GM18858 (cell line): ENCODE data around the gene NUDT14.

Source experiments
- ATAC-seq: cut with Tn5 transposase; IDR thresholded peaks from one replicate; pipeline ENCODE4 v1.9.1; 2021; ENCODE audit not compliant: unreplicated experiment

The NUDT14 gene

DNA sequence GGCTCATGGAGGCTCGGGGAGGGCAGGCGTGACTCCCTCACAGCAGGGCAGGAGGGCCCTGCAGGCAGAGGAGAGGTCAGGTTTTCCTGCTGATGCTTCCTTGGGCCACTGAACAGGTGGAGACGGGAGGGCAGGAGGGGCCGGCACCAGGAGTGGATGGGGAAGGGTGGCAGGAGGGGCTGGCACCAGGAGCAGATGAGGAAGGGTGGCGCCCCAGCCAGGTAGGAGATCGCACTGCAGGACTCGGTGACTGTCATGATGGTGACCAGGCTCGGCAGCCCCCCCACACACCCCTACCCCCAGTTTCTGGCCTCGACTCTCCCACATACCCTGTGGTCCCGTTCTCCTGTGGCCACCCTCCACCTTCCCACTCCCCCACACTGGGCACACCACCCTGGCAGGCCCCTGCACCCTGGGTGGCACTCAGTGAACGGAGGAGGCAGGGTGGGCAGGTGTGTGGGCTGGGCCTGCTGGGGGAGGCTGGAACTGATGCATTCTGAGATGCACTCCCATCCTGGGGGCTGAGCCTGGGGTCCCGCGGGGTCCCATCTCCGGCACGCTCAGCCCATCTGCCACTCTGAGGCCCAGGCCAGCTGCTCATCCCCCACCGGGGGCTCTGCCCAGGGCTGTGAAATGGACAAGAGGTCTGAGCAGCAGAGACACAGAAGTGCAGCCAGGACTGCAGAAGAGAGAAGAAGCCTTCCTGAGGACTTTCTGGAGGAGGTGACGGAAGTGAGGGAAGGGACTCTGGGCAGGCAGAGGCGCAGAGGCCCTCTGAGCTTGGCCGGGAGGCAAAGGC is 2.8 kb downstream of the NUDT14 start:
- no peak for ATAC-seq

DNA sequence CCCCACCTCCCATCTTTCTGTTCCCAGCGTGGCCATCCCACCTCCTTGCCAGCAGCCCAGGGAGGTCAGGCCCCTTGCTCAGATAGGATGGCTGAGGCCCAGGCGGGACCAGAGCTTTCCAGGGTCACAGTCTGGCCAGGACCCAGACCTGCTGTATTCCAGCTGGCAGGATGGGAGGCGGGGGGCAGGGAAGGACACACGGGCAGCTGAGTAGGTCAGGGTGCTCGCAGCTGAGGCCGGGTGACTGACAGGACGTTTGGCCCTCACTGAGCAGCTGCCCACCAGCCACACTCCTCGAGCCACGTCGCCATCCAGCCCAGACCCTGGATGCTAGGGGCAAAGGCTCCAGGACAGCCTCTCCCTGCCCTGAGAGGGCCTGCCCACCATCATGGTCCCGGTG is 4.0 kb downstream of the NUDT14 start:
- ATAC-seq = no peak

DNA sequence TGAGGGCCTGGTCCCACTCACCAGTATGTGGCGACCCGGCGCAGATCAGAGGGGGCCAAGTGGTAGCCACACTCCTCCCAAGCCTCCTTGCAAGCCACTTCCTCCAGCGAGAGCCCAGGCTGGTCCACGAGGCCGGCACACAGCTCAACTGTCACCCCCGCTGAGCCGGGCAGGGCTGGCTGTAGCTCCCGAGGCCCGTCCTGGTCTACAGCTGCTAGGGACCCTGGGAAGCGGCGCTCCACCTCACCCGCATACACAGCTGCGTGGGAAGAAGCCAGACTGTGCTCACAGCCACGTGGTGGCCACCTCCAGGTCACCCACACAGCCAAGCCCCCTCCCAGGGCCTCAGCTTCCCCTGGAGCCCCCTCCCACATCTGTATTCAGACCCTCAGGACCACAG is 4.6 kb downstream of the NUDT14 start:
- no peak for ATAC-seq

DNA sequence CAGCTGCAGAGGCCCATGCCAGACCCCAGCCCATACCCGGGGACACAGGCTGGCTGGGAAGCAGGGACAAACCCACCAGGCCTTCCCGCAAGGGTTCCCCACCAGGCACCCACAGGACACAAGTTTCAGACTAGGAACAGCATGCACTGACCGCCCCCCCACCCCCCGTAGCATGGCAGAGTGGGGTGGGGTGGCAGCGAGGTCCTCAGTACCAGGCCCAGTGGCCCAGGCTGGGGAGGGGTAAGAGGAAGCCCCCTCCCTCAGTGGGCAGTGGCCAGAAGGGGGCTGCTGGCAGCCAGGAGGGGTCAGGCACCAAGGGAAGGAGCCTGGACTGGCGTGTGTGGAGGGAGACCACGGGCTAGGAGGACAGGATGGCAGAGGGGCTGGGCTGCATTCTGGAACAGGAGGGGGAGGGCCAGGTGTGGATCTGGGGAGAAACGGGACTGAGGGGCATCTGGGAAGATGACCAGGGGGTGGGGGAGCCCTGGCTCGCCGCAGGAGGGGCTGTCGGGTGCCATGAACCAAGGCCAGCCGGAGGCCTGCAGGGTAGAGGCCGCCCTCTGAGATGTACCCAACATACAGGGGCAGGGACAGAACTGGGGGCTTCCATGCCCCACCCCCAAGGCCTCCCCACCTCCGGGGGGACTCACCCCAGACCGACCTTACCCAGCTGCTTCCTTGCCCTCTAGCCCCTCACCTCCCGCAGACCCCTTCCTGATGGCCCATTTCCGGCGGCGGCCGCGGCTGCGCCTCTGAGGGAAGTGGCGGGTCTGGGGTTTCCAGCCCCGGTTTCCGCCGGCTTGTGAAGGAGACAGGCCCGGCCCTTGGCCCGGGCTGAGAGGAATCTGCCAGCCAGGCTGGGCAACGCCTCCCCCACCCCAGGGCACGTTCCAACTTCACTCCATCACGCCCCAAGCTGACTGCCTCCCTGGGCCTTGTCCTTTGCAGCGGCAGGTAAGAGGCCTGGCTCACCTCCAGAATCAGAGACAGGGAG is 6.9 kb downstream of the NUDT14 start:
- ATAC-seq = no peak

DNA sequence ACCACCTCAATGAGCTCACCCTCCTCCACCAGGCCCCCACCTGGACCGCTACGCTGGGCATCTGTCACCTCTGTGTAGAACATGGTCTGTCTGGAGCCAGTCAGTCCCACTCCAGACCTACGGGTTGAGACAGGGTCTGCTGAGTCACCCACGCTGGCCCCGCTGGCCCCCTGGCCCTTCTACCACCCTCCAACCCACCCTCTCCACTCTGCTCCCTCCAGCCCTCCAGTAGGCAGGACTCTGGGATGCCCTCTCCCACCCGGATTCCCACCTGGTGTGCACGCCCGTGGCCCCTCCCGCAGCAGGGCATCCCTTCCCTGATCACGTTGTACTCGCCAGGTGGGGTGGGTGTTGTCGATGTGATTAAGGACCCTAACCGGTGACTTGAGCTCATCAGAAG is 8.0 kb downstream of the NUDT14 start:
- no peak for ATAC-seq

DNA sequence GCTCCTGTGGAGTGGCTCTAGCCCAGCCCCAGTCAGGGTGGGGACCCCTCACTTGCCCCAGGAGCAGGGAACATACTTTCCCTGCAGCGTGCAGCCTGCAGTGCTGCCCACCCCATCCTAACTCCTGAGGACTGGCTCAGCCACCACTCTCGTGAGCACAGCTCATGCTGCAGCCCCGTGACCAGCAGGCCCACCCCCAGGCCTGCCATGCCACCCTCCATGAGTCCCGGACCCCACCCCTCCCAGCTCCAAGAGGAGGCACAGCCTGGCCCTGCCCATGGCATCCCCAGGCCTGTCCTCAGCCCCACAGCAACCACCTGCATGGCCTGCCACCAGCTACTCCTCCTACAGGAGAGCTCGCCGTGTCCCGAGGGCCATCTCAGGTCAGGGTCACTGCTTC is 8.6 kb downstream of the NUDT14 start:
- no peak for ATAC-seq

DNA sequence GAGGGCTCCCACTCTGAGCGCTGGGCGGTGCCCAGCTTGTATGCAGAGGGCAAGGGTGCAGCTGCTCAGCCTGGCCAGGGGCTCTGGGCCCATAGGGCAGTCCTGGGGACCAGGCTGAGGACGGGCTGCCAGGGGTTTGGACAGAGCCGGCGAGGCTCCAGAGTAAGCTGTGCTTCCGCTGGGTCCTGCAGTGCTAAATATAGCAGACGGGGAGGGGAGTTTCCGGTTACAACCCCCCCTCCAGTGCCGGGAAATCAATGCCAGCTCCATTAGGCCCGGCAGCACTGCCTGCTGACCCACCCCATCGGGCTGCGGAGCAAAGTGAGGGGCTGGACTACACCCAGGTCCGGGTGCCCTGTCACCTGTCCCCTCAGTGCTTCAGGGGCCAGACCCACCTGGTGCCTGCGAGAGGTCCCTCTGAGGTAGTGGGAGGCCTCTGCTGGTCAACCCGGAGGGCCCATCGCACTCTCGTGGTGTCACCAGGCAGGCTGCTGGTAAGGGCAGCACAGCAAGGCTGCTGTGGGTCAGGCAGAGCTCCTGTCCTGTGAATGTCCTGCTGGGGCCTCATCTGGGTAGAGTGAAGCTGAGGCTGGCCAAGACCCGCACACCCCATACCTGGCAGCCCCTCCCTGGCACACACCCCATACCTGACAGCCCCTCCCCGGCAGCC is 10.0 kb downstream of the NUDT14 start:
- no peak for ATAC-seq

DNA sequence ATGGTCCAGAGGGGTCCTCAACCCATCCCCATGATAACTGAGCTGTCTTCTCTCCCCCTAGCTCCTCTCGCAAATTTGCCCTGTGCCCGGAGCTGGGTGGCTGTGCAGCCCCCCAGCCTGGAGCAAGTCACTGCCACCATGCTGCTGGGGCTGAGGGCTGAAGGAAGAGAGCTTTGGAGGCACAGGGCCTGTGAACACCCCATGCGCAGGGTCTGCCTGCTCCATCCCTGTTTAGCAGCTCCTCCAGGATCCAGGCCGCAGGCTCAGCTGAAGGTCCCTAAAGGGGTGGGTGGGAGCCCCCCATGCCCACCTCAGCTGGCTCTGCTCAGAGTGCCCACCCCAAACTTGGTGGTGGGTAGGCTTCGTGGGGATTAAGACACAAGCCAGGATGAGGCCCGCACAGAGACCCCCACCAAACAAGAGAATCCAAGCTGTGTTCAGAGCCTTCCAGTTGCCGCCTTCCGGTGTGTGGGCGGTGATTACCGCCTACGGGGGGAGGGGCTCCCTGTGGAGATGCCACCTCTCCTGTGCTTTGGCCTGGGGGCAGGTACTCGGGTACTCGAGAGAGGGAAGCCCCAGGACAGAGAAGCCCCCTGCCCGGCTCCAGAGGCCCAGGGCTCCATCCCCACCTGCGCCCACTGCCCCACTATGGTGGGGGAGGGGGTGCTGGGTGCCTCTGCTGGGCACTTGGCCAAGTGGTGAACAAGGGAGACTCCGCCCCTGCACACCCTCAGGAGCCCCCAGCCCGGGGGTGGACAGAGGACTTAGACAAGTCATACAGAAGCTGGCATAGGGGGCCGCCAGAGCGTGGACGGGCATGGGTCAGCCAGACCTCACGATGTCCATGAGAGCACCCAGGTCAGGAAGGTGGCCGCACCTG is 11.1 kb downstream of the NUDT14 start:
- no peak for ATAC-seq

DNA sequence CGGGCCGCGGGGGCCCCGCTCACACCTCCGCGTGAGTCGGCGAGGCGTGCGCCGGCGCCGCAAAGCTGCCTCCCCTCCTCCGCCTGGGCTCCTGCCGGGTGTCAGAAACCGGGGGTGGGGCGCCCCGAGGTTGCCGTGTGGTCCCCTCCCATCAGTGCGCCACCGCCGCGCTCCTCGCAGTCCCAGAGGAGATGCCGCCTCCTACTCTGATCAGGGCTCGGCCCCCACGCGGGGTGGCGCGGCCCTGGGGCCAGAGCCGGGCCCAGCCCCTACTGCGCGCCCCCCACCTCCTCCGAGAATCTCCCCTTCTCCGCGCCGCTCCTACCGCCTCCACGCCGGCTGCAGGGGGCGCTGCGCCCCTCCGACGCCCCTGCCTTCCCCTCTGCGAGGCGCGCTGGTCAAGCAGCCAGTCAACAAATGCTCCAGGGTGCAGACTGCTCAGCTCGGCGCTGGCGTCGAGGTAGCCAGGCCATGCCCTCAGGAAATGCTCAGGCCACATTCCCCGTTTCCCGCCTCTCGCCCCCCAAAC is 12.1 kb downstream of the NUDT14 start:
- ATAC-seq = no peak

DNA sequence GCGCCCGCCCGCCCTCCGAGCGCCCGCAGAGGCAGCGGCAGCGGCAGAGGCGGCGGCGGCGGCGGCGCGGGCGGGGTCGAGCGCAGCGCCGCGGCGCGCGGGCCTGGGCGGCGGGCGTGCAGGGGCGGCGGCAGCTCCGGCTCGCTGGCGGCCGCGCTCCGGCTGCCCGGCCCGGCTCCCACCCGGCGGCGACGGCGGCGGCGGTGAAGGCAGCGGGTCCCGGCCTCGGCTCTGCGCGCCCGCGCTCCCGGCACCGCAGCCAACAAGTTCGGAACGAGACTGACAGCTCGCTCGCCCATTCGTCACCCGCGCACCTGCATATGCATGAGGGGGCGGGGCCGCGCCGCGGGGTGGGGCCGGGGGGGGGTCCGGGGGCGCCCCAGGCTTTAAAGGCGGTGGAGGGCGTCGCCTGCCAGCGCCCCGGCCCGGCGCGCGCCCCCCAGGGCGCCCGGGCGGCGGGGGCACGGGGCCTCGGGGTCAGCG is 12.6 kb downstream of the NUDT14 start, which contains the start of gene JAG2:
Gene JAG2 (minus strand): TSS at position 281 of the 483 bp plus-strand sequence. CDS start 356 bp downstream, outside the sequence.
- ATAC-seq = no peak

DNA sequence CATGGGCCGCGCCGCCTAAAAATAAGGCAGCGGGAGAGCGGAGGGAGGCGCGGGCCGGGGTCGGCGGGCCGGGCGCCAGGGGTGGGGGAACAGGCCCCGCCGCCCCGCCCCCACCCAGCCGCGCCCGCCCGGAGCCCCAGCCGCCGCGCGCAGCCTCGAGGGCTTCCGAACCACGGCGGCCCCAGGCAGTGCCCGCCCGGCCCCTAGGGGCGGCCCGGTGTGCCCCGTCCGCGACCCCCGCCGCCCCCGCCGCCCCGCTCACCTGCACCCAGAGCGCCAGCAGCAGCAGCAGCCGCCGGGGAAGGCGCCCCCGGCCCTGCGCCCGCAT is 13.1 kb downstream of the NUDT14 start:
- no peak for ATAC-seq

DNA sequence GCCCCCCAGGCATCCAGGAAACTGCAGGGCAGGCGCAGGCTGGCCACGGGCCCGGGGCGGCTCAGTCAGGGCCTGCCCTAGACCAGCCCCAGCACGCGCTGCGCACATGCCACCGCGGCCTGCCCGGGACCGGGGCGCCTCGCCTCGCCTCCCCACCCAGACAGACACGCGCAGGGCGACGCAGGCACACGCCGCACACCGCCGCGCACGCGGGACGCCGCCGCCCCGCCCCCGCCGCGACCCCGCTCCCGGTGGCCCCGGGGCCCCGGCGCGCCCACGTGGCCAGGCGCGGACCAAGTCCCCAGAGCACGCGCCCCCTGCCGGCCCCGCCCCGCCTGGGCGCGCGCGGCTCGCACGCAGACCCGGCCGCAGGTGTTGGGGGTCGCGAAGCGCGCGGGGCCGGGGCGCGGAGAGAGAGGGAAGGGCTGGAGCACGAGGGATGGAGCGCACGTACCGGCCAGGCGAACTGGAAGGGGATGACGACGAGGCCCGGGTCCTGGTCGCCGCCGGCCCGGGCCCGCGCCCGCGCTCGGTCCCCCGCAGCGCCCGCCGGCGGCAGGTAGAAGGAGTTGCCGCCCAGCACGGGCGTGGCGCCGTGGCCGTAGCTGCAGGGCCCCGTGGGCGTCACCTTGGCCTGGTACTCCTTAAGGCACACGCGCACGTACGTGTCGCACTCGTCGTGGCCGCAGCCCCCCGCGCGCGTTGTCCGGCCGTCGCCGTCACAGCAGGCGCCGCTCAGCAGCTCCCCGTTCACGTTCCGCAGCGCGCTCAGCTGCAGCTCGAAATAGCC is 13.6 kb downstream of the NUDT14 start:
- no peak for ATAC-seq

DNA sequence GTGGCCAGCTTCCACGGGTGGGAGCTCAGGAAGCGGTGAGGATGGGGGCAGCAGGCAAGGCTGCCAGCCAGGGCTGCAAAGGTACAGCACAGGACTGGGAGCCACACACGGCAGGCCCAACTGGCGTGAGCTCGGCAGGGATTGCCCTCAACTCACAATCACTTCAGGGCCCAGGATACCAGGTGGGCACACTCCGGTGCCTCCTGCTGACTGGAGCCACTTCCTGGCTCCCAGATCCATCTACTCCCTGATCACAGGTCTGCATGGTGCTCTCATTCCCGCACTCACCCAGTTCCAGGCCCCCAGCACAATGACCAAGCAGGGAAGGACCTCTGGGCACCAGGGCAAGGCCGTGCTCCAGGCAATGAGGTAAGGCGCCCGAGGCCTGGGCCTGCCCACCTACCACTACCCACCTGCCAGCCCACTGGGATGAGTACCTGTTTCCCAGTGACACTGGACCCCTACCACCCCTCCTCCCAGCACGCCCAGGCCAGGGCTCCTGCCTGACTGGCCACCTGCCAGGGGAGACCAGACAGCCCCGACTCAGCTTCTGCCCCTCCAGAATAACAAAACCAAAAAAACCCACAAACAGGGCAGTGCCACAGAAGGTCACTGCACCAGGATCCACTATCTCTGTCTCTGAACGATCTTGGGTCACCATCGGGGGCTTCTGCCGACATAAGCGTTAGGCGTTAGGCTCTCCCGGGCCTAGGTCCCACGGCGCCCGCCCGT is 14.4 kb downstream of the NUDT14 start:
- no peak for ATAC-seq

DNA sequence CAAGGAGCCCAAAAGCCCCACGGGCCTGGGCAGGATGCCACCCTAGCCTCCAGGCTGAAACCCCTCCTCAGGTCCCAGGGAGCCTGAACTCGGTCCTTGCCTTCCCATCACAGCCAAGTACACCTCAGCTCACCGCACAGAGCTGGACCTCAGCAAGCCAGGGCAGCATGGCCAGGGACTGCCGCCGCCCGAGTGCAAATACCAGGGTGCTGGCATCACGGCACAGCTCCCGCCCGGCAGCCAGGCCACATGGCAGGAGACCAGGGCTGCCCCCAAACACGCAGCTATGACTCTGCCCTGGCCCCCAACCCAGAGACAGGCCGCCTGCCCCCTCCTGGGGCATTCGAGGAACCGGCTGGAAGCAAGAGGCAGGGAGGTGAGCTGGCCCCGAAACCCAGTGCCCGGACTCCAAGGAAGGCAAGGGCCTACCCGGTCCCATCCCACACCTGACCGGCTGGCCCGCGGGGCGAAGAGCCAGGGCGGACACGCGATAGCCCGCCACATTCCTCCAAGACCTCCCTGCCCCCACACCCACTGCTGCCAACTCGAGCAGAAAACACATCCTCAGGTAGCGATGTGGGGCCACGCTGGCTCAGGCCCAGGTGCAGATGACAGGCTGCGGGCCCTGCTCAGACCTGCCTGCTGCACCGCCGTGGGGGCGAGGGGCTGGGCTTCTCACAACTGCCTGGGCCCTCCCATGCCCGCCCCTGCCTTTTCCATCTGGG is 15.2 kb downstream of the NUDT14 start:
- no peak for ATAC-seq

DNA sequence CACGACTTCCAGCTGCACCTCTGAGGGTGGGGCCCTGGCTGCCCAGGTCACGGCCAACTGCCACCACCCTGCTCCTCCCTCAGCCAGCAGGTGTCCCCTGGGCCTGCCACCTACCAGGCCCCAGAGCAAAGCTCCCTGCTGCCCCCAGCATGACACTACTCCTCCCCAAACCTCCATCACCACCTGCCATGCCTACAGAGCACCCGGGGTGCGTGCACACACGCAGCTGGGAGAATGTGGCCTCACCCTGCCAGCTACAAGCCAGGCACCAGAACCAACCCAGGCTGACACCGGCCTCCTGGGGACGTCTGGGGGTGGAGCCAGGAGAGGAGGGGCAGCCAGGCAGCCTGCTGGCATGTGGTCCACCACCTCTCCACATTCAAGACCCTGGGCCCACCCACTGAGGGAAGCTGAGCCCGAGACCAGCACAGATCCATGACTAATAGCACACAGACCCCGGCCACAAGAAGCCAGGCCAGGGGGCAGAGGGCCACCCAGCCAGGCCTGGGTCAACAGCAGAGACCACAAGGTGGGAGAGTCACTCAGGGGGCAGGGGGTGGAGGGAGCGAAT is 15.9 kb downstream of the NUDT14 start:
- no peak for ATAC-seq

DNA sequence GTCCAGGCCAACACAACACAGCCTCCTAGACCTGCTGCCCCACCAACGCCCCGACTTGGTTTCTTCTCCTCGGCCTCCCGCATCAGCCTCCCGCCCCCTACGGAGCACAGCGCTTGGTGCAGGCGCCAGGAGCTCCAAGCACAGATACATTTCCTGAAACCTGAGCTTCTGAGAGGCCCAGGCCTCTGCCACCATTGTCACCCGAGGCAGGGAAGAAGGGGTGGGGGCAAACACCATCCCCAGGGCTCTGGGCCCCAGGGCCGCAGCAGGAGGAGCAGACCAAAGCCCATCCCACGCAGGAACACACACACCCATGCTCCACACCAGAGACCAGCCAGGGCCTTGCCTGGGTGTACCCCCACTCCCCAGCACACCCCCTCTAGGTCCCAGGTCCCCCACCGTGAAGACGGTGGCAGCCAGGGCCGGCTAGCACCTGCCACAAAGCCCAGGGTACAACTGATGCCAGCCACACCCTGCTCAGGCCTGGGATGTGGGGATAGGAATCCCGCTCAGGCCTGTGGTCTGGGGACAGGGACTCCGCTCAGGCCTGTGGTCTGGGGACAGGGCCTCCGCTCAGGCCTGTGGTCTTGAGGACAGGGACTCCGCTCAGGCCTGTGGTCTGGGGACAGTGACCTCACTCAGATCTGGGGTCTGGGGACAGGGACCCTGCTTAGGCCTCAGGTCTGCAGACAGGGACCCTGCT is 17.9 kb downstream of the NUDT14 start:
- ATAC-seq = no peak

DNA sequence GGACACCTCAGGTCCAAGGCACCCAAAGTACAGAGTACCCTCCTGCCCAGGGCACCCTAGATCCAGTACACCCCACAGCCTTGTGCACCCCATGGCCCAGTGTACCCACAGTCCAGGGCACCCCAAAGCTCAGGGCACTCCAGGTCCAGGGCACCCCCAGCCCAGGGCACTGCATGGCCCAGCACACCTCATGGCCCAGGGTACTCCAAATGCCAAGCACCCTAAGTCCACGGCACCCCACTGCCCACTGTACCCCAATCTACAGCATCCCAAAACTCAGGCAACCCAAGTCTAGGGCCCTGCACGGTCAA is 18.5 kb downstream of the NUDT14 start:
- ATAC-seq = no peak
